ENCODE data around the gene MYBBP1A.
A peak's percentile ranks its signal among the peaks of the same experiment; 100 is the strongest.

The MYBBP1A gene

GRCh38 chr17:4573669-4574068 is 18.5 kb upstream of the MYBBP1A start:
- DNase-seq: no peak

GRCh38 chr17:4573115-4573514 is 17.9 kb upstream of the MYBBP1A start:
- no peak for DNase-seq

DNA sequence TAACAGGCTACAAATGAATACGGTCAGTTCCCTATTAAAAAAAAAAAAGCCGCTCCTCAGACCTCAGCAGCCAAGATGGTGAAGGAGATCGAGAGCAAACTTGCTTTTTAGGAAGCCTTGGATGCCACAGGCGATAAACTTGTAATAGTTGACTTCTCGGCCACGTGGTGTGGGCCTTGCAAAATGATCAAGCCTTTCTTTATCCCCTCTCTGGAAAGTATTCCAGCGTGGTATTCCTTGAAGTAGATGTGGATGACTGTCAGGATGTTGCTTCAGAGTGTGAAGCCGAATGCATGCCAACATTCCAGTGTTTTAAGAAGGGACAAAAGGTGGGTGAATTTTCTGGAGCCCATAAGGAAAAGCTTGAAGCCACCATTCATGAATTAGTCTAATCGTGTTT is 16.9 kb upstream of the MYBBP1A start:
- DNase-seq: no peak

DNA sequence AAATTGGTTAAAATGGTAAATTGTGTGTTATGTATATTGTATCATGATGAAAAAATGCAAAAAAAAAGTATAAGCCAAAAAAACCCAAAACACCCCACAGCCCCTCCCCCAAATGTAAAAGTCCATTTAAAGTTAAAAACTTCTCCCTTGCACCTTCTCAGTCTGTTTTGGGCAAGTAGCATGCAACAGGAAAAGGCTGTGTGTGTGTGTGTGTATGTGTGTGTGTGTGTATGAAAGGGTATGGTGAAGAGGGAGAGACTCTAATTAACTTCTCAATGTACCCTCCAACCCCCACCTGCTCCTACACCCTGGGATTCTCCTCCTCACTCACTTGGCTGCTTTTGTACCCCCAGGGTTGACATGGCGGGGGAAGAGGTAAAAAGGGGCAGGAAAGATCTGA is 14.4 kb upstream of the MYBBP1A start:
- DNase-seq: no peak

DNA sequence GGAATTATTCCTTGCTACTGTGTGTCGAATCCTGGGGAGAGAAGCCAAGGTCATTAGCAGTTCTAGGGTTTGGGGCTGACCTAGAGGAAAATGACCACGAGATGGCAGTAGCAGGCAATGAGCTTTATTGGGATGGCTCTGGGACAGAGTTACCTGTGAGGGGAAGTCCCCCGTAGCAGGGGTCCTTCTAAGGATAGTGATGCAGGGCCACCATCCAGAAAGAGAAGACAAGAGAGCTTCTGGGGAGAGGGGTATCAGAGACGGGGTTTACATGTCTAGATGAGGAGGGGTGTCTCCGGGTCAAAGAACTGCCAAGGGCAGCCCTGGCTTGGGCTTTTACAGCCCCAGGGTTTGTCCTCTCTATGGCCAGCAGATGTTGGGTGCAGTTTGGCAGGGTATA is 11.6 kb upstream of the MYBBP1A start:
- peak in 29 of 58 donors; percentile 5 to 53 (median 18) for DNase-seq

DNA sequence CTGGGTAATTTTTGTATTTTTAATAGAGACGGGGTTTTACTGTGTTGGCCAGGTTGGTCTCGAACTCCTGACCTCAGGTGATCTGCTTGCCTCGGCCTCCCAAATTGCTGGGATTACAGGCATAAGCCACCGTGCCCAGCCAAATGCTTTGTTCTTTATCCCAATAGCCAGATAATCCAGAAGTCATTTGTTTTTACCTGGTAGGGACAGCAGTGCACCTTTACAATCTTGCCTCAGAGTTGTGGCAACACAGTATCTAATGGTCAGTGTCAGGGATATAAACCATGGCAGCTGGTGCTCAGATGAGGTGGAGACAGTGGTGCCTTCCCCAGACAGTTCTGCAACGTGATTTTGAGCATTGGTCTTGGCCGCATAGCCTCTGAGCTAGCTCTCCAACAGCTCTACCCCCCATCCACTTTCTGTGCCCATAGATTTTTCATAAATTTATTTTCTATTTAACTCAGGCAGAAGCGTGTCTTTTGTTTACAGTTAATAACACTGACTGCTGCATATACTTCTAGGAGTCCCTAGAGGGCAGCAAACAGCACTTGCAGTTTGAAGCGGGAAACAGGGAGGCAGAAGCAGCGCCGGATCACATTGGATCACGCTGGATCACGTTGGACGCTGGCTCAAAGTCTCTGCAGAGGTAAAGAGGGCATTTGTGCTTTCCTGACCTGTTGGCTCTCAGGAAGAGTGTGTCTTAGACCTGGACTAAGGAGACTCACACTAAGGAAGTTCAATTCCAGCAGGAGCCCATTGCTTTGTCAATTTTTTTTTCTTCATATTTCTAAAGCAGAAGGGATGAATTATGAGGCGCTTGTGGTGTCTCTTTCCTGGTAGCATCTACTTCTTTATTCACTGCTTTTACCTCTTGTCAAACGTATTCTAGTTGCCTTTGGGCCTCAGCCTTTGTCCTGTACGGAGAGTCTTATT is 10.3 kb upstream of the MYBBP1A start:
- peak in 40 of 58 donors; percentile 14 to 75 (median 43) for DNase-seq

GRCh38 chr17:4562015-4562969 is 7.1 kb upstream of the MYBBP1A start:
- DNase-seq: no peak

DNA sequence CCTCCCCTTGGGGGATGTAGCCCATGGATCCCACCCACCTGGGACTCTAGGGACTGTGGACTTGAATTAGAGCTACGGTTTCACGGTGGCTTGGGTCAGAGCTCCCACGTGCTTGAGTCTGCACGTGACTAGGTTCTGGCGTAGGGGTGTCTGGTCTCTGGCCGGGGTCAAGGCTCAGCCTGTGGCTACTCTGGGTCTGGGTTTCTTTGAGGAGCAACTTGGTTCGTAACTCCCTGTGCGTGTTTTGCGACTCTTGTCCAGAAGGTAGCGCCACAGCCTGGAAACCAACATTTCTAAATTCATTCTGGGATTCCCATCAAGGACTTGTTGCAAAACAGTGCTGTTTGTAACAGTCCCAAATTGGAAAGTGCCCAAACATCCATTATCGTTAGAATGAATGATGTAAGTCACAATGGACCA is 5.7 kb upstream of the MYBBP1A start:
- DNase-seq: no peak

- DNase-seq: no peak
Measured at GRCh38 chr17:4560421-4560820, 5.2 kb upstream of the MYBBP1A start, which contains the start of gene GGT6. Gene GGT6 (minus strand): TSS chr17:4560577. CDS start chr17:4560521, 56 bp downstream.

DNA sequence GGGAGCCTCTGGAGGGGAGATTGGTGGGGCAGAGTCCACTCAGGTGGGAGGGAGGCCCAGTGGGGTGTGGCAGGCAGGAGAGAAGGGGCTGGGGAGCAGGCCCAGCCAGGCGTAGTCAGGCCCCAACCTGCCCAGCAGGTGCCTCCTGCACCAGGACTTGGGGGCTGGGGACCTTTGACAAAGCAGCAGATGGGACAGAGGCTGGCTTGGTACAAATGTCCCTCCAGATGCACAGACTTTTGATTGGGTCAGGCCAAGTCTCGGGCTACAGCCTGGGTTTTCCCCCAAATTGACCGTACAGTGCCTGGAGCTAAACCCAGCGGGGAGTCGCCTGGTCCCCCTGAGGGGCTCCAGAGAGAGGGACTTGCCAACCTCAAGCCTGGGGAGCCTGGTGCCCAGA is 4.8 kb upstream of the MYBBP1A start:
- no peak for DNase-seq

DNA sequence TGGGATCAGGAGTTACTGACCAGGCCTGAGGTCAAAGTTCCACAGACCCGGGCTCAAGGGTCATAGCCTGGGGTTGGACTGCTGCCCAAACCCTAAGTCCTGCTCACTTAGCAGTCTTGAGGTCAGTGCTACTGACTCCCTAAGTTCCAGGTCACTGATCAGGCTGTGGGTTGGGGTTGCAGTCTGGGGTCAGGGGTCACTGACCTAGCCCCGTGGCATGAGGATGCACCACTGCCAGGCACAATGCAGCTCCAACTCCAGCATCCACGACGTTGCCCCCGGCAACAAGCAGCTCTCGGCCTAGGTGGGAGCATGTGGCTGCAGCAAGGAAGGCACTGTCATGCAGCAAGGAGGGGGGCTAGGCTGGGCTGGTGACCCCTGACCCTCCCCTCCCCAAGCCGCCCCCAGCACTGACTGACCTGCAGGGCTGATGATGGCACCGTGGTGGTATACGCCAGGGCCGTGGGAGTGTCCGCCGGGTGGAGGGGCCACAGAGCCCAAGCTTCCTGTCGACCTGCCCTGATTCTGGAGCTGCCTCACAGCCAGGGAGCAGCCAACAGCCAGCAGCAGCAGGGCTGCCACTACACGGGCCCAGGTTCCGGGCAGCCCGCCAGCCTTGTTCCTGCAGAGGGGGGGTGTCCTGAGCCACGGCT is 4.1 kb upstream of the MYBBP1A start:
- DNase-seq: no peak

- no peak for DNase-seq
Measured at GRCh38 chr17:4558347-4558971, 3.3 kb upstream of the MYBBP1A start.

- no peak for DNase-seq
Measured at GRCh38 chr17:4557626-4558346, 2.6 kb upstream of the MYBBP1A start.

DNA sequence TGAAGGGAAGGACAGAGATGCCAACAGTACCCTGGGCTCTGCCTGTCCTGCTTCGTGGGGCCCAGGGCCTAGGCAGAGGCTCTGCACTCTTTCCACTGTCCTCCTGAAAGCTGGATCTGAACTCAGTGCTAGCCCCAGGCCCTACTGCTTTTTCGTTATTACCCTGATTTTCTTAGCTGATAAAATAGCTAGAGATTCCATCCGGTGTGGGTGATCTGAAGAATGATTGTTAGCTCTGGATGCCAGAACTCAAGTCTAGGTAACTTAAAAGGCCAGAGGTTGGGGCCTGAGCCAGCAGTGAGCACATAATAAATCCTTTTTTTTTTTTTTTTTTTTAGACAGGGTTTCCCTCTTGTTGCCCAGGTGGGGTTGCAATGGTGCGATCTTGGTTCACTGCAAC is 1.8 kb upstream of the MYBBP1A start:
- no peak for DNase-seq

GRCh38 chr17:4555873-4556759 is 932 bp upstream of the MYBBP1A start:
- DNase-seq: peak in 1 of 58 donors; percentile 6

DNA sequence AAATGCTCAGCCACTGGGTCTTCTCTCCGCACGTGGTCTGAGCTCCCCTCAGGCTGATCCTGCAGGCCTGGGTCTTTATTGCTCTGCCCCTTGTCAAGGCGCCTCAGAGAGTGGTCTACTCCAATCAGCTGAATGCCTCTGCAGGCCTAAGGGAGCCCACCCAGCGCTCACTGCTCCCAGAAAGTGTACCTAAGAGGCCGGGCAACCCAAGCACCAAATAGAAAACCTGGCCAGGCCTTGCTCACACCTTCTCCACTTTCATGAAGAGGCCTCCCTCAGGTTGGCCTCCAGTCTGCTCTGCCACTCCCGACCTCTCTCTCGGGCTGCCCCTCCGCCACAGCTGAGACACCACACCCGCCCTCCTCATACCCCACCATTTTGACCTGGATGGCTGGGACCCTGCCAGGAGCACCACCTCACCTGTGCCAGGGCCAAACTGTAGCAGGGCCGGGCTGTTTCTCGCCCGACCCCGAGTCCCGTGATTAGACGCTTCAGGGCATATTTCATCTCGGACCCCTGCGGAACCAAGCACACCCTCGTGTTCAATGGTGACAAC is 665 bp downstream of the MYBBP1A start:
- no peak for DNase-seq

DNA sequence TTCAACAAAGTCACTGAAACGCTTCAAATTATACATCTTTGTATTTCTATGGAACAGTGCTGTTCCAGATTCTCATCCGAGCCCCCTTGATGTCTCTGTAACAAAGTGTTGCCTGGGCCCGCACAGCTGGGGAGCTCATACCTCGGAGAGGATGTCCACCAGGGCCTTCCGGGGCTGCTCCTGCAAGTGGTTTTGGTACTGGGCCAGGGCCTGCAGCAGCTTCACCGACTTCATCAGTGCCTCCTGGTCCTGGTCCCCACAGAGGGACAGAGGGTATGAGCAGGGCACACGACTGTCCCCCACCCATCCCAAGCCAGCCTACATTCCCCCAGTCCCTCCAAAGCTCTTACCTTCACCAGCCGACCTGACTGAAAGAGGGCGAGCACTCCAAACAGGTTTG is 1.5 kb downstream of the MYBBP1A start:
- DNase-seq: no peak

GRCh38 chr17:4551796-4552525 is 3.2 kb downstream of the MYBBP1A start:
- DNase-seq: no peak

Measured in anterior cingulate cortex (tissue), 58 donors.